ENCODE results near the gene EFHC1. TPM values are rescaled to one million over a fixed set of nuclear protein-coding genes. Genes with fewer than 3 reads are reported as not detected.
A peak's percentile ranks its signal among the peaks of the same experiment; 100 is the strongest.

Gene EFHC1
- total and polyA plus RNA-seq, 2 of the 13 experiments (the other 11 are each of a cell fraction or from before 2014, with no cell fraction given), result 23.4 to 29.5 TPM

DNA sequence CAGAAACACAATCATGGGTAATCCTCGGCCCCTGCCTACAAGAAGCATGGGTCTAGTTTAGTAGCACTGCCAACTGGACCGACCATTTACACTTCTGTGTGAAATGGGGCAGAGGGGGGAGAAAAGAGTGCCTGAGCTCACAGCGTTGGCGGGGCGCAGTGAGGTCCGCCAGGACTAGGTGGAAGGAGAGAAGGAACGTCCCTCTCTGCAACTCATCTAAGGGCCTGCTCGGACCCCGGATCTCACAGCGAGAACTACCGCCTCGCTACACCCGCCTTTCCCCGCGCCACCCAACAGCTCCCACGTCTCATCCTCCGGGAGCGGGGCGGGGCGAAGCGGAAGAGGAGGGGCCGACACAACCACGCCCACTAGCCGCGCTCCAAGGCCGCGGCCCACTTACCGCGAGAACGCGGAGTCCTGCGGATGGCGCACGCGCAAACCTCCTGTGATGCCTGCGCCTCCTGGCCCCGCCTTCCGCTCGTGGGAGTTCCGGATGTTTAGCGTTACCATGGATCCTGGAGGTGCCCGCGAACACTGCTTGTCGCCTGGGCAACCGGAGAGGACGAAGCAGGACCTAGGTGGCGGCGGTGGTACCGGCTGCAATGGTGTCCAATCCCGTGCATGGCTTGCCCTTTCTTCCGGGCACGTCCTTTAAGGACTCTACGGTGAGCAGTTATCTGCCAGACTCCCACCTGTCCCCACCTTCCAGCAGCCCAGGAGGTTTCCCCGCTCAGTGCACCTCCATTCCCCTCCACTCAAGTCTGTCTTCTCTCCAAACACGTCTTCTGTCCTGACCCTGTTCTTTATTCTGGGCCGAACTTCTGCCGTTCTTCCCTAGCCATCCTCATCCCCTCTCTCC lies at the start of gene EFHC1 (continued):
- TF ChIP-seq ZNF138 (CRISPR knock-in tag; IDR thresholded peaks at IDR 0.05; ENCODE audit: low read depth) (no peak), ZNF713 (CRISPR knock-in tag; IDR thresholded peaks at IDR 0.05) (no peak), EP300 (IDR thresholded peaks at IDR 0.05; ENCODE audit: low read depth in 2 of 2, low read length in 2 of 2) (no peak; a peak in 1 of 4 replicates), EP300 (CRISPR knock-in tag; IDR thresholded peaks at IDR 0.05; ENCODE audit: borderline replicate concordance) (peak; percentile 59; the same call in 1 of the 2 replicates), ZNF101 (CRISPR knock-in tag; IDR thresholded peaks at IDR 0.05; ENCODE audit: borderline replicate concordance, low read depth) (no peak), RARG (CRISPR knock-in tag; IDR thresholded peaks at IDR 0.05; ENCODE audit: low read depth) (no peak; the same call in 1 of the 2 replicates), RORA (CRISPR knock-in tag; IDR thresholded peaks at IDR 0.05) (no peak), TCF7L2 (IDR thresholded peaks at IDR 0.05; ENCODE audit: low read depth, low read length) (no peak), TRIM24 (CRISPR knock-in tag; IDR thresholded peaks at IDR 0.05) (no peak), NCOA5 (CRISPR knock-in tag; IDR thresholded peaks at IDR 0.05) (no peak), ZNF33A (CRISPR knock-in tag; IDR thresholded peaks at IDR 0.05; ENCODE audit: borderline replicate concordance) (no peak), HOXA9 (CRISPR knock-in tag; IDR thresholded peaks at IDR 0.05; ENCODE audit: borderline replicate concordance) (no peak), ZNF20 (CRISPR knock-in tag; IDR thresholded peaks at IDR 0.05) (no peak), MAF1 (CRISPR knock-in tag; IDR thresholded peaks at IDR 0.05; ENCODE audit: borderline replicate concordance) (no peak), EHMT2 (IDR thresholded peaks at IDR 0.05; ENCODE audit: borderline replicate concordance, low read depth, low read length) (no peak; the same call in 1 of the 2 replicates), ZNF589 (CRISPR knock-in tag; conservative IDR thresholded peaks at IDR 0.05) (peak; percentile 52; the same call in 1 of the 2 replicates), ZNF207 (IDR thresholded peaks at IDR 0.05; ENCODE audit: borderline replicate concordance) (no peak), MYC (CRISPR knock-in tag; IDR thresholded peaks at IDR 0.05; ENCODE audit: borderline replicate concordance) (peak; percentile 89; the same call in 1 of the 2 replicates), SIX4 (CRISPR knock-in tag; IDR thresholded peaks at IDR 0.05) (0 out of 2 replicates have a peak, but pooled peaks have one; percentile 34), NFYB (CRISPR knock-in tag; IDR thresholded peaks at IDR 0.05) (peak; percentile 66; the same call in 1 of the 2 replicates)
- TF ChIP-seq, protein P1, sequence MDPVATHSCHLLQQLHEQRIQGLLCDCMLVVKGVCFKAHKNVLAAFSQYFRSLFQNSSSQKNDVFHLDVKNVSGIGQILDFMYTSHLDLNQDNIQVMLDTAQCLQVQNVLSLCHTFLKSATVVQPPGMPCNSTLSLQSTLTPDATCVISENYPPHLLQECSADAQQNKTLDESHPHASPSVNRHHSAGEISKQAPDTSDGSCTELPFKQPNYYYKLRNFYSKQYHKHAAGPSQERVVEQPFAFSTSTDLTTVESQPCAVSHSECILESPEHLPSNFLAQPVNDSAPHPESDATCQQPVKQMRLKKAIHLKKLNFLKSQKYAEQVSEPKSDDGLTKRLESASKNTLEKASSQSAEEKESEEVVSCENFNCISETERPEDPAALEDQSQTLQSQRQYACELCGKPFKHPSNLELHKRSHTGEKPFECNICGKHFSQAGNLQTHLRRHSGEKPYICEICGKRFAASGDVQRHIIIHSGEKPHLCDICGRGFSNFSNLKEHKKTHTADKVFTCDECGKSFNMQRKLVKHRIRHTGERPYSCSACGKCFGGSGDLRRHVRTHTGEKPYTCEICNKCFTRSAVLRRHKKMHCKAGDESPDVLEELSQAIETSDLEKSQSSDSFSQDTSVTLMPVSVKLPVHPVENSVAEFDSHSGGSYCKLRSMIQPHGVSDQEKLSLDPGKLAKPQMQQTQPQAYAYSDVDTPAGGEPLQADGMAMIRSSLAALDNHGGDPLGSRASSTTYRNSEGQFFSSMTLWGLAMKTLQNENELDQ (CRISPR knock-in tag; IDR thresholded peaks at IDR 0.05; ENCODE audit: borderline replicate concordance), result no peak; the same call in 1 of the 2 replicates
- TF ChIP-seq, protein P2, sequence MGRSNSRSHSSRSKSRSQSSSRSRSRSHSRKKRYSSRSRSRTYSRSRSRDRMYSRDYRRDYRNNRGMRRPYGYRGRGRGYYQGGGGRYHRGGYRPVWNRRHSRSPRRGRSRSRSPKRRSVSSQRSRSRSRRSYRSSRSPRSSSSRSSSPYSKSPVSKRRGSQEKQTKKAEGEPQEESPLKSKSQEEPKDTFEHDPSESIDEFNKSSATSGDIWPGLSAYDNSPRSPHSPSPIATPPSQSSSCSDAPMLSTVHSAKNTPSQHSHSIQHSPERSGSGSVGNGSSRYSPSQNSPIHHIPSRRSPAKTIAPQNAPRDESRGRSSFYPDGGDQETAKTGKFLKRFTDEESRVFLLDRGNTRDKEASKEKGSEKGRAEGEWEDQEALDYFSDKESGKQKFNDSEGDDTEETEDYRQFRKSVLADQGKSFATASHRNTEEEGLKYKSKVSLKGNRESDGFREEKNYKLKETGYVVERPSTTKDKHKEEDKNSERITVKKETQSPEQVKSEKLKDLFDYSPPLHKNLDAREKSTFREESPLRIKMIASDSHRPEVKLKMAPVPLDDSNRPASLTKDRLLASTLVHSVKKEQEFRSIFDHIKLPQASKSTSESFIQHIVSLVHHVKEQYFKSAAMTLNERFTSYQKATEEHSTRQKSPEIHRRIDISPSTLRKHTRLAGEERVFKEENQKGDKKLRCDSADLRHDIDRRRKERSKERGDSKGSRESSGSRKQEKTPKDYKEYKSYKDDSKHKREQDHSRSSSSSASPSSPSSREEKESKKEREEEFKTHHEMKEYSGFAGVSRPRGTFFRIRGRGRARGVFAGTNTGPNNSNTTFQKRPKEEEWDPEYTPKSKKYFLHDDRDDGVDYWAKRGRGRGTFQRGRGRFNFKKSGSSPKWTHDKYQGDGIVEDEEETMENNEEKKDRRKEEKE (IDR thresholded peaks at IDR 0.05), result no peak
- TF ChIP-seq, protein P3, sequence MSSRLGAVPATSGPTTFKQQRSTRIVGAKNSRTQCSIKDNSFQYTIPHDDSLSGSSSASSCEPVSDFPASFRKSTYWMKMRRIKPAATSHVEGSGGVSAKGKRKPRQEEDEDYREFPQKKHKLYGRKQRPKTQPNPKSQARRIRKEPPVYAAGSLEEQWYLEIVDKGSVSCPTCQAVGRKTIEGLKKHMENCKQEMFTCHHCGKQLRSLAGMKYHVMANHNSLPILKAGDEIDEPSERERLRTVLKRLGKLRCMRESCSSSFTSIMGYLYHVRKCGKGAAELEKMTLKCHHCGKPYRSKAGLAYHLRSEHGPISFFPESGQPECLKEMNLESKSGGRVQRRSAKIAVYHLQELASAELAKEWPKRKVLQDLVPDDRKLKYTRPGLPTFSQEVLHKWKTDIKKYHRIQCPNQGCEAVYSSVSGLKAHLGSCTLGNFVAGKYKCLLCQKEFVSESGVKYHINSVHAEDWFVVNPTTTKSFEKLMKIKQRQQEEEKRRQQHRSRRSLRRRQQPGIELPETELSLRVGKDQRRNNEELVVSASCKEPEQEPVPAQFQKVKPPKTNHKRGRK (CRISPR knock-in tag; IDR thresholded peaks at IDR 0.05), result peak; percentile 95; the same call in 1 of the 2 replicates
